Measurements from ENCODE around the gene CYSRT1.
A peak's percentile ranks its signal among the peaks of the same experiment; 100 is the strongest.

Gene CYSRT1, protein sequence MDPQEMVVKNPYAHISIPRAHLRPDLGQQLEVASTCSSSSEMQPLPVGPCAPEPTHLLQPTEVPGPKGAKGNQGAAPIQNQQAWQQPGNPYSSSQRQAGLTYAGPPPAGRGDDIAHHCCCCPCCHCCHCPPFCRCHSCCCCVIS

DNA sequence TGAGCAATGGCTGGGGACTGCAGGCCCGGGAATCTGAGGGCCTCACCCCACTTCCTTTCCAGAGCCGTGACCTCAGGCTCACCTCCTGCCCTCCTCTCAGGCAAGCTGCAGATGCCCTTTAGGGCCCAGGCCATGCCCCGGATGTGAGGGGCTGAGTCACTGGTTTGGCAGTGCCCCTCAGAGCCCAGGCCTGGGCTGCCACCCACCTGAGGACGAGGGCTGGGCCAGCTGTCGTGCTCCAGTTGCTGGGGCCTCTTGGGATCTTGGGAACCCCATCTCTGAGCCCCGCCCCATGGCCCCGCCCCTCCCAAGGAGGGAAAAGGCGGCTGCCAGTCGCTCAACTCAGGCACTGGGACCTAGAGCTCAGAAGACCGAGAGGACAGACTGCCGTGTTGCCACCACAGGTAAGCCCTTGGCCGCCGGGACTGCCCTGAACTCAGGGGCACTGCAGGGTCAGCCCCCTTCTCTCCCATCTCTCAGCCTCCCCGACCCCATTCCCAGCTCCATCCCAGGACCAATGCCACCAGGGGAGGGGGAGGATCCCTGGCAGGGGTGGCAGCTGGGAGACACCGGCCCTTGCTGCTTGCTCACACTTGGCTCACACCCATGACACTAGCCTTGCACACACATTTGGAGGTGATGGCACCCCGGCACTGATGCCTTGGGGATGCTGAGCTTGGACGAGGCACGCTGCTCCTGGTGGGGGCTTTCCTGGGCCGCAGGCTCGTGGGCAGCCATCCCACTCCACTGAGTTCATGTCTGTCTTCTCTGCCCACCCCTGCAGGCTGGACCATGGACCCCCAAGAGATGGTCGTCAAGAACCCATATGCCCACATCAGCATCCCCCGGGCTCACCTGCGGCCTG lies at the start of gene CYSRT1:
TSS of gene CYSRT1 (plus strand) at position 345 of the 865 bp plus-strand sequence. CDS start at position 793, 448 bp downstream.
- no peak for DNase-seq

DNA sequence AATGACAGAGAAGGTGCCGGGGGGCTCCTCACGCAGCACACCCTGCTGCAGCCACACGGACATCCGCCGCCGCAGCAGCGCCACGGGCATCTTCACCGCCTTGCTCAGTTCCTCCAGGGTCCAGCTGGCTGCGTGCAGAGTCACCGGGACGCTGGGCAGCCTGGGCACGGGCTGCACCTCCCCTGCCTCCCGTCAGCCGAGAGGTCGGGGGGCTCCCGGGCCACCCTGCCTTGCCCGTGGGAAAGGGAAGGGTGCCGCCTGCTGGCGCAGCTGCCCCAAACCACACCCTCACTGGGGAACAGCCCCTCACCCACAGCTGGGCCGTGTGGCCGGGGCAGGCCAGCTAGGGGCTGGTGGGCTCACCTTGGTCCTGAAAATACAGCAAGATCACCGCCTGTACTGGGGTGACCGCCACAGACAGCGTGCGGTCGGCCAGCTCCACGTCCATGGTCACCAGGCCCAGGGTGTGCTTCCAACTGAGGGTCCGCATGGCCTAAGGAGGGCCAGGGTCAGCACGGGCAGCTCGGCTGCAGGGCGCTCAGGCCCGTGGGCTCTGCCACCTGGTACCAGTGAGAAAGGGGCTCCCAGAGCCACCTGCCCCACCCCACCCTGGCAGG lies 49.5 kb upstream of the CYSRT1 start:
- no peak for DNase-seq

DNA sequence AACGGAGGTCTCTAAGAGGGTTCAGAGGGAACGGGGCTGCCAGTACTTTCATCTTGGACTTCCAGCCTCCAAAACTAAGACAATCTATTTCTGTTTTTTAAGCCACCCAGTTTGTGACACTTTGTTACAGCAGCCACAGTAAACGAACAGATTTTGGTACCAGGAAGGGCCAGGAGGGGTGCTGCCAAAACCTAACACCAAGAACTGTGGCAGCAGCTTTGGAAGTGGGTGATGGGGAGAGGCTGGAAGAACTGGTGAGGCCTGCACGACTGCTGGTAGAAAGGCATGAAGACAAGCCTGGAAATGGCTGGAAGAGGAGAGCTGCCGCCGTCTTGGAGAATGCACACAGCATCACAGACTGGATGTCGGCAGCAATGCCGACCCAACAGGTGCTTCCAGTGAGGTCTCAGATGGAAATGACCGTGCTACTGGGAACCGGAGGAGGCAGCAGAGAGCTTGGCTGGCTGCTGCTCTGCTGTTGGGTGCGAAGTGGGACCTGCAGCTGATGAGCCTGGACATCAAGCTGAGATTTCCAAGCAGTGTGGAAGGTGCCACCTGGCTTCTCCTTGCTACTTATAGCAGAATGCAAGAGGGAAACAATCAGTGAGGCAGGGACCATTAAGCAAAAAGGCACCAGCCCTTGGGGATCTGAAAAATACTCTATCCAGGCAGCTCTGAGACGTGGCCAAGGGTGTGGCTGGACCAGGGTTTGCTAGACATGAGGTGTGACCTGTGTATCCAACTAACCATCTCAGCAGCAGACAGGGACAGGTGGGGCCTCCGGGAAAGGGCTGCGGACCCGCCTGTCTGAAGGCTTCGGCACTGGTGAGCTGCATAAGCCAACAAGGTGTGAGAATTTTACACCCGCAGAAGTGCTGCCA lies 48.4 kb upstream of the CYSRT1 start:
- DNase-seq: no peak

DNA sequence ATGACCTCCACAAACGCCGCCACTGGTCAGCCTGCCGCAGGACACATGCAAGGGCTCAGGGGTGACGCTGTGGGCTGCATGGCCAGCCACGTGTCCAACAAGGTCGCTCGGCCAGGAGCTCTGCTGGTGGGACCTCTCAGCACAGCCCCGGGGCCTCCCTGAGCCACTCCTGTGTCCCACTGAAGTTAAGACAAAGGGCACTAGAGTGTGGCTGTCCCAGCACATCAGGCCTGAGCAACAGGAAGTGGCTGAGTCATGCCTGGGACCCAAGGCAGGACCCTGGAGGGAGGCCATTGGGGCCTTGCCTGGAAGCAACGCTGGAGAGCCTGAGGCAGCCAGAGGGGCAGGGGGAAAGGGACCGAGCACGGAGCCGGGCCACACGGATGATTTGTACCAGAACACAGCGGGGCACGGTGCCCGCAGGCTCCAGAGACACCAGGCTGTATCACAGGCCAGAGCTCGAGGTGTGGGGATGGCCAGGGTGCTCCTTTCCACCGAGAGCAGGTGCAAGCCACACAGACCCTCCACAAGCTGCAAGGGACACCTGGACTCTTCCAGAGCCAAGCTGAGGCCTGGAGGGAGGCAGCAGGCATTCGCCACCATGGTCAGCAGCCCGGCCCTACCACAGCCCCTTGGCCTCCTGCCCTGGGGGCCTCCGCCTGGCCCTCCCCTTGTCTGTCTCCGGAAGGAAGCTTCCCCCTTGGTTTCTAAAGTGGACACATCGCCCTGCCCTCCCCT lies 46.6 kb upstream of the CYSRT1 start:
- DNase-seq: no peak

DNA sequence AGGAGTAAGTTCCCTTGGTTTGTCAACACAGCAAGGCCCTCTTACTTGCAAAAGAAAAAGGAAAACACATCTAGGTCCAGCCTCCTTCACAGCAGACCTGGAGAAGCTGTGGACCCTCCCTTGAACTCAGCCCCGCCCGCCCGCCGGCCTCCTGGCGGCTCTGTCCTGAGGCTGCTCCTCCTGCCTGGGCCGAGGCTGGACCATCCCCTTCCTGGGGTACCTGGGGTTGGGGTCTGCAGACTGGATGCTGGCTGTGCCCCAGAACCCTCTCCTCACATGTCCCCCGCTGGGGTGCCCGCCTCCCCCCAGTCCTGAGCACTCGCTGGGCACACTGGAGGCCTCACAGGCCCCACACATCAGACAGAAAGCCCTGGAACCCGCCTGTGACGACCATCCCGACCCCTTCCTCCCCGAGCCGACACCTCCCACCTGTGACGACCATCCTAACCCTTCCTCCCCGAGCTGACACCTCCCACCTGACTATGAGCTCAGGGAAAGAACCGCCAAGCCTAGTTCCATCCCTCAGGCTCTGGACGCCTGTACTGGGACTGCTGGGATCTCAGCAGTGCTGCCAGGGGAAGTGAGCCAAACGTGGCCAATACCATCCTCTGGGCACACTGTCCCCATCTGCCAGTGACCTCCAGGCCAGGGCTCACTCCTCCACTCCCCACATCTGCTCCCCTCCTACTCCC lies 45.9 kb upstream of the CYSRT1 start:
- DNase-seq: no peak

DNA sequence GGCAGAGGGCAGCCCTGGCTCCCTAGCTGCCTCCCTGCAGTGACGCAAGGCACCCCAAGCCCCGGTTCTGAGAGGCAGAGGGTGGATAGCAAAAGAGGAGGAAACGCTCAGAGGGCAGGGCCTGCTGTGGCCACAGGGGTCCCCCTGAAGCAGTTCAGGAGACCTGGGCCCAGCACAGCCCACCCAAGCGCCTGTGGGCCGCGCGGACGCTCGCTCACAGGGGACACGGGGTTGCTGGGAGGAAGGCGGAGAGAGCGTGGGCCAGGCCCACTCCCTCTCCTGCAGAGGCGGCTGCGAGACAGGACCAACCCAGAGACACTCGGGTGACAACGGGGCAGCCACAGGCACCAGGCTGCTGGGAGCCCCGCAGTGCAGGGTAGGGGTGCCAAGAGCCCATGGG lies 45.2 kb upstream of the CYSRT1 start:
- DNase-seq: no peak

DNA sequence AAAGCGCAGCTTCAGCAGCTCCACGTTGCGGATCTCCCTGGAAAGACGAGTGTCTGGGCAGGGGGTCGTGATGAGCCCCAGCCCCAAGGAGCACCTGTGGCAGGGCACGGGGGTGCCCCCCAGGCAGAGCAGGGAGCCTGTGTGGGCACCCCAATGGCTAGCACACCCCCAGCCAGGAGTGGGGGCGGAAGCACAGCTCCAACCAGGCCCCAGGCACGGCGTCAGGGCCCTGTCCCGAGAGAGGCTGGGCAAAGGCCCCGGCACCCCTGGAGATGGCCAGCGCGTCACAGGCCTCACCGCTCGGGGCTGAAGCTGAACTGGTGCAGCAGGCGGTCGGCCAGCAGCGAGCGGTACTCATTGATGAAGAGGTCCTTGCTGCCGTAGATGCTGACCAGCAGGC lies 44.5 kb upstream of the CYSRT1 start:
- DNase-seq: no peak

DNA sequence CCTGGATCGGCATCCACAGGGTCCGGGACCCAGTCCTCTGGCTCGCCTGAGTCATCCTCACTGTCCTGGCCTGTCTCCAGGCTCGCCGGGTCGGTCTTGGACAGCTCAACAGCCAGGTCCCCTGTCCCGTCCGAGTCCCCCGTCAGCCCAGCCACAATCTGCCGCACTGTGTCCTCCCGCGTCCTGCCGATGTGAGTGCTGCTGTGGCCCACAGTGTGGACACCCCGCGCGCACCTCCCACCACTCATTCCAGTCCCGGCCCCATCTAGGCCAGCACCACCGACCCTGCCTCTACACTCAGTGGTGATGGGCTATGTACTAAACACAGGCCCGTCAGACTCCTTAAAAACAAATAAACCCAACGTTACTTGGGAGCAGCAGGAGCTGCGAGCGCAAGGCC lies 43.3 kb upstream of the CYSRT1 start:
- DNase-seq: no peak

DNA sequence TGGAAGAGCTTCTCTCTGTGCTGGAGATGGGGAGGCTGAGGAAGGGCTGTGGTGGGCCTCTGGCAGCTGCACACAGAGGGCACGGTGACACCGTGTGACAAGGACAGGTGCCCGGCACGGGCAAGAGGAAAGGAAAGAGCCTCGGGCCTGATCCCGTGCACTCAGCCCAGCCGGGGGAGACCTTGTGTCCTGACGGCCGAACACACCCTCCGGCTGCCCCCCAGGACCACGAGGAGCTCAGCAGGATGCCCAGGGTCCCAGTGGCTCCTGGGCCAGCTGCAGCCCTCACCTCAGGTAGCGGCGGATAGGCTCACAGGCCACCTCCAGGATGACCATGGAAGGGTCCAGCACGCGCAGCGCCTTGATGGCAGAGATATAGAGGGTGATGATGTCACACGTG lies 42.1 kb upstream of the CYSRT1 start:
- no peak for DNase-seq

DNA sequence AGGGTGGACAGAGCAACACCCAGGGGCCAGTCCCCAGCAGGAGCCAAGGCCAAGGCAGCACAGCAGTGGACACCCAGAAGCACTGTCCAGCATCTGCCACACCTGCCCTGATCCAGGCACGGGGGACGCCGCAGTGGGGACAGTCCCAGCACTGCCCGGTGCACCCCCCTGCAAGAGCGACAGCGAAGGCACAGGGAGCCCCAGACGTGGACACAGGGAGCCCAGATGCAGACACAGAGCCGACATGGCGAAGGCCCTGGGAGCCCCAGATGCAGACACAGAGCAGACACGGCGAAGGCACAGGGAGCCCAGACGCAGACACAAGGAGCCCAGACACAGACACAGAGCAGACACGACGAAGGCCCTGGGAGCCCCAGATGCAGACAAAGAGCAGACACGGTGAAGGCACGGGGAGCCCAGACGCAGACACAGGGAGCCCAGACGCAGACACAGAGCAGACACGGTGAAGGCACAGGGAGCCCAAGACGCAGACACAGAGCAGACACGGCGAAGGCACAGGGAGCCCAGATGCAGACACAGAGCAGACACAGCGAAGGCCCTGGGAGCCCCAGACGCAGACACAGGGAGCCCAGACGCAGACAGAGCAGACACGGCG lies 40.9 kb upstream of the CYSRT1 start:
- no peak for DNase-seq

DNA sequence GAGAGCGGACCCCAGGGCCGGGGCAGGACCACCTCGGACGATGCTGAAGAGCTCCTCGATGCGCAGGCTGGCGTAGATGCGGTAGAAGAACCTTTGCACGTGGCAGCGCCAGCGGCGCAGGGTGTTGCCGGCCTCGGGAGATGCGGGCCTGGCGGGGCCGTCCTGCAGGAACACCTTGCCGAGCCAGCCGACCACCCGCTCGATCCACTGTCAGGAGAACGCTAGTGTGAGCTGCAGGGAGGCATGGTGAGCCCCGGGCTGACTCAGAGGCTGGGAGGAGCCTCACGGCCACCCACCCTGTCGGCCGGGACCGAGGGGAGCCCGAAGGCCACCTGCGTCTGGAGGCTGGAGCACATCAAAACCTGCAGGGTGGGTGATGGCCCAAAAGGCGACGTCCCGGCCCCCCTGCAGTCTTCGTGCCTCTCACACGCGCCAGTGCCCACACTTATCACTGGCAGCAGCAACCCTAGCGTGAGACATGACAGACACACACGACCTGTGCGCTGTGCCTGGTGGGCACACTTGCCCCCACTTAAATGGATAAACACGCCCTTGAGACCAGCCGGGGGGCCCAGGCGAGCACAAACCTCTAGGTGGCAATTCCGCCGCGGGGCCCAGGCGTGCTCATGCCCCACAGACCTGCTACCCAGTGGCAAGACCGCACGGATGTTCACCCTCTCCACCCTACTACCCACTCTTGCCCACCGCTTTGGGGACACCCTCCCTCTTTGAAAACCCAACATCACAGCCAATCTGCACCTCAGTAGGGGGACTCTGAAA lies 39.9 kb upstream of the CYSRT1 start:
- no peak for DNase-seq

DNA sequence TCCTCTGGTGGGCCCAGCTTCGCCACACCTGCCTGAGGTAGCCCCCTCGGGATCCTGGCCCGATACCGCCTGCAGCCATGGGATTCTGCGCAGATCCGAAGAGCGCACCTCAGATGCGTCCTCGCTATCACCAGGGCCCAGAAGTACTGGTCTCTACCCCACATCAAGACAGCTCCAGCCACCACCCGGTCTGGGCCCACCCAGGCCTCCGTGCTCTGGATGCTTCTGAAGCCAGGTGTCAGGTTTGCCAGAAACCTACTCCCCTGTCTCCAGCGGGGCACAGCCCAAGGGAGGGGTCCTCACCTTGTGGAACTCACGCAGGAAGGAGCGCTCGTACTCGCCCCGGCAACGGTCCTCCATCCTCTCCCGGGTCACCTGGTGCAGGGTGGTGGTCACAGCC lies 39.1 kb upstream of the CYSRT1 start:
- no peak for DNase-seq

DNA sequence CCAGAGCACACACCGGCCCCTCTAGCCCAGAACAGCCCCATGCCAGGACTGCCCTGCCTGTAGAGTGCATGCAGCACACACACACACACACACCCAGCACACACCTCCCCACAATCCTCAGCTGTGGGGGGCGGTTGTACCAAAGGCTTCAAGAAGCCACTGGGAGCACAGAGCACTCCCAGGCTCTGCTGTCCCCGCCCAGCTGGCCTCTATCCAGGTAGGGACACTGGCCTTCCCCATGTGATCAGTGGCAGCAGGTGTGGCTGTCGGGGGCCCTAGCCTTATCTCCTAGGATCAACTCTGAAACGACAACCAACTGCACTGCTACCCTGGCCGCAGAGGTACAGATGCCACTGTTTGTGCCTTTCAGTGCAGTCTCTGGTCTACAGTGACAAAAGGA lies 38.6 kb upstream of the CYSRT1 start:
- no peak for DNase-seq

DNA sequence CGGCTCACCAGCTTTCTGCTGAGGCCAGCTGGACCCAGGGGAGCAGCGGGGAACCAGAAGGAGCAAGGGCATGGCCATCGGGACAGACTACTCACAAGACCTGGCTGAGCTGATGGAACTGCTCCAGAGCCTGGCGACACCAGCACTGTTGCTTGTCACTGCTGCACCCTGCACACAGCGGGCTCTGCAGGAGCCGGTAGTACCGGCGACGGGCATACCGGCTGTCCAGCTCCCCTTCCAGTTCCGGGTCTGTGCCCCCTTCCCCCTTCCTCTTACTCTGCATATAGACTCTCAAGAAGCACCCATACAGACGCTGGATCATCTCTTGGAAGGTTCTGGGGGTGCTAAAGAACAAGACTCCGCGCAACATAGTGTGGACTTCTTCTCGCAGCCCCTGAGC lies 37.6 kb upstream of the CYSRT1 start:
- no peak for DNase-seq

DNA sequence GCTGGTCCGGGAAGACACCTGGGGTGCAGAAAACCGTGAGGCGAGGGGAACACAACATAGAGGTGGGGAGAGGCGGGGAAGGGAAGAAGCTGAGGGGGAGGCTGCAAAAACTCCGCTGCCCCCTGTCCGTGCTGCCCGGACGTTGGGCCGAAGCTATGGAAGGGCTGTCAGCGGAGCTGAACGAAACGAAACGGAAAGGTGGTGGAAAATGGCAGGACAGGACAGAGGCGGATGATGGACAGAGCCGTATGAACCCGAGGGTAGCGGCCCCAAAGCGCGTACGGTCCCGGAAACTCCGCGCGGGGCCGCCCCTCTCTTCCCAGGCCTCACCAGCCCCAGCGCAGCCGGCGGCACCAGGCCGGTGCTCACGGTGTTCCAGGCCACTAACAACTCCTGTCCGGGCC lies 36.9 kb upstream of the CYSRT1 start:
- no peak for DNase-seq

DNA sequence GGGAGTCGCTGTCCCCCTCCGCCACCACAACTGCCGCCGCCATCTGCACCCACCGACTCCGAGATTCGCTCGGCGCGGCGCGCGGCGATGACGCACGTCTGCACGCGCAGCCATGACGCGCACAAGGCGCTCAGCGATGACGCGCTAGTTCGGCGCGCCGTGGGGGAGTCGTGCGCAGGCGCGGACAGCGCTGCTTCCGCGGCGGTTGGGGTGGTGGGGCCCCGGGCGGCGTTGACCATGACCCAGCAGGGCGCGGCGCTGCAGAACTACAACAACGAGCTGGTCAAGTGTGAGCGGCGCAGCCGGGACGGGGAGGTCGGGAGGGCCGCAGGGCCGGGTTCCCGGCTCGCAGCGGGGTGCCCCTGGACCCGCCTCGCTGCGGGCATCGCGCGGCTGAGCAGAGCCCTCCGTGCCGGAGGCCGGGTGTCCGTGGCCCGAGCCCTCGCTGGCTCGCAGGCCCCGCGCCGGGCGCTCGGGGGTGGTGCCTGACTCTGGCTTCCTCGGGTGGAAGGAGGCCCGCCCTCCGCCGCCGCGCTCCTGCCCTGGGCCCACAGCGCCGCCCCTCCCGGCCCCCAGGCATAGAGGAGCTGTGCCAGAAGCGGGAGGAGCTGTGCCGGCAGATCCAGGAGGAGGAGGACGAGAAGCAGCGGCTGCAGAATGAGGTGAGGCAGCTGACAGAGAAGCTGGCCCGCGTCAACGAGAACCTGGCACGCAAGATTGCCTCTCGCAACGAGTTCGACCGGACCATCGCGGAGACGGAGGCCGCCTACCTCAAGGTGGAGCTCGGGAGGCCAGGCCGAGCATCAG lies 36.3 kb upstream of the CYSRT1 start, which contains the start of the genes ANAPC2 and SSNA1:
TSS of gene ANAPC2 (minus strand) at position 71 of the 807 bp plus-strand sequence. CDS start at position 43, 28 bp downstream.
TSS of gene SSNA1 (plus strand) at position 187 of the 807 bp plus-strand sequence. CDS start at position 238, 51 bp downstream.
- DNase-seq: peak; percentile 32

DNA sequence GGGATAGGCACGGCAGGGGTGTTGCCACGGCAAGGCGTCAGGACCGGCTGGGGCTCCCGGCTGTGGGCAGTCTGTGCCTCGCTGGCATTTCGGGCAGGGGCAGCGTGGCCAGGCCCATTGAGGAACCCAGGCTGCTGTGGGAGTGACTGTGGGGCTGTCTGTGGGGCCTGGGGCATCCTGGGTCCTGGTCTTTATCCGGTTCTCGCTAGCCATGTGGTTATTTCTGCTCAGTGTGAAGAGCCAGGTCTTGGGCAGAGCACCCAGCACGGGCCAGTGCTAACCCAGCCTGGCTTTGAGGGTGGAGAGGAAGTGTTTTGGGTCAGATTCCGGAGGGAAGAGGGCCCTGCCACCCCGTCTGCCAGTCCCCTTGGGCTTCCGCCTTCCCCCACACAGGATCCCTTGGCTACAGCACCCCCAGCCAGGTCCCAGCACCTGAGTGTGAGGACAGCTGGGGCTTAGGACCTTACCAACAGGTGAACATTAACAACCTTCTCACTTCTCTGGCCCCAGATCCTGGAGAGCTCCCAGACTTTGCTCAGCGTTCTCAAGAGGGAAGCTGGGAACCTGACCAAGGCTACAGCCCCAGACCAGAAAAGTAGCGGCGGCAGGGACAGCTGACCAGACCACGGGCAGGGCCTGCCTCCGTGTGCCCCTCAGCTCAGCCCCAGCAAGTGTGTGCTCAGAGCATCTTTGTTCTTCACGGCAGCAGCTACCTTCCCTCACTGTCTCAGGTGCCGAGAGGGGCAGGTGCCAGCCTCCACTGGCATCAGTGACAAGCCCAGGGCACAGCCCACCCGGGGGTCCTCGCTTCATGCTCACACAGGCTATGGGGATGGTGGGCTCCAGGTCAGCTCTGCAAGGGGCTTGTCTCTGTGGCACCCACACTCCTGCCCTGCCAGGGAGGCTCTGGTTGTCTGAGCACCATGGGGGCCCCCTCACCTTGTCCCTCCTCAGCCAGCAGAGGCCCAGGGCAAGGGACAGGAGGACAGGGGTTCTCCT lies 35.4 kb upstream of the CYSRT1 start:
- no peak for DNase-seq

DNA sequence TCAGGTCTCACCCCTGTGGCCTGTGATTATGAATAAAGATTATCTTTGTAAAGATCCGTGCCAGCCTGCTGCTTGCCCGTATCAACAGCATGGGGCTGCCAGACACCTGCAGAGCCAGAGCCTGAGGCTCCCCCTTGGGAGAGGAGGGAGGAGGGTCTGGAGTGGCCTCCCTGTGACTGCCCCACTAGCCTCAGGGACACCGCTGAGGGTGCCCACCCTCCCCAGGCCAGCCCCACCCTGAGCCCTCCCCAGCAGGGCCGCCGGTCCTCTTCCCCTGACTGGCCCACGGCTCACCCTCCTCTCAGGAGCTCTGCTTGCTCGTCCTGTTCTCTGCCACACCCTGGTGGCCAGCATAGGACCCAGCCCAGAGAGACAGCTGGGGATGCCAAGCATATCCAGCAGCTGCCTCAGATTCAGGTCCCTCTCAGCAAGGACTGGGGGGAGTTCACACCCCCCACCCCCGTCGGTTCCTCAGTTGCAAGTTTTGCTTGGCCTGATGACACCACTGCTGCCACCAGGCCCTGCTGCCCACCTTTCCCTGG lies 34.6 kb upstream of the CYSRT1 start:
- DNase-seq: no peak

Data from NCI-H1417 treated with DMSO at 0.1 percent for 48 hours (cell line).